Suprapubic skin (tissue), 3 donors: ENCODE measurements around the gene CERS6.

Experiments used
- CTCF ChIP-seq, 2 donors: fragments of 200-600 bp in 1 of 2; fragments of 450-650 bp in 1 of 2; sonication (generic) in 1 of 2; IDR thresholded peaks; one replicate each; pipeline ENCODE4 v1.5.1; 2016 to 2019; ENCODE audit warnings: antibody characterized with exemption in 2 of 2, mild to moderate bottlenecking in 1 of 2, moderate library complexity in 1 of 2
- EP300 ChIP-seq: sonication (generic); formaldehyde crosslinking; IDR thresholded peaks from one replicate; pipeline ENCODE4 v1.6.1; 2017; ENCODE audit warnings: antibody characterized with exemption
- POLR2A ChIP-seq, 2 donors: fragments of 450-650 bp; IDR thresholded peaks; one replicate each; pipeline ENCODE4 v1.6.1; 2017; ENCODE audit warnings: antibody characterized with exemption in 2 of 2, mild to moderate bottlenecking in 2 of 2, moderate library complexity in 2 of 2

GRCh38 chr2:168770796-168771195, 314.7 kb downstream of the CERS6 start:
- no peak for TF ChIP-seq CTCF (IDR thresholded peaks at IDR 0.05)
- no peak for TF ChIP-seq POLR2A (IDR thresholded peaks at IDR 0.05)
- TF ChIP-seq EP300: no peak
